HG03045 (cell line): ENCODE measurements around the gene PSTPIP1.

ENCODE experiments used
- ATAC-seq: cut with Tn5 transposase; IDR thresholded peaks from one replicate; pipeline ENCODE4 v1.9.1; 2021; ENCODE audit warnings: mild to moderate bottlenecking, moderate library complexity; ENCODE audit not compliant: unreplicated experiment

PSTPIP1 gene

DNA sequence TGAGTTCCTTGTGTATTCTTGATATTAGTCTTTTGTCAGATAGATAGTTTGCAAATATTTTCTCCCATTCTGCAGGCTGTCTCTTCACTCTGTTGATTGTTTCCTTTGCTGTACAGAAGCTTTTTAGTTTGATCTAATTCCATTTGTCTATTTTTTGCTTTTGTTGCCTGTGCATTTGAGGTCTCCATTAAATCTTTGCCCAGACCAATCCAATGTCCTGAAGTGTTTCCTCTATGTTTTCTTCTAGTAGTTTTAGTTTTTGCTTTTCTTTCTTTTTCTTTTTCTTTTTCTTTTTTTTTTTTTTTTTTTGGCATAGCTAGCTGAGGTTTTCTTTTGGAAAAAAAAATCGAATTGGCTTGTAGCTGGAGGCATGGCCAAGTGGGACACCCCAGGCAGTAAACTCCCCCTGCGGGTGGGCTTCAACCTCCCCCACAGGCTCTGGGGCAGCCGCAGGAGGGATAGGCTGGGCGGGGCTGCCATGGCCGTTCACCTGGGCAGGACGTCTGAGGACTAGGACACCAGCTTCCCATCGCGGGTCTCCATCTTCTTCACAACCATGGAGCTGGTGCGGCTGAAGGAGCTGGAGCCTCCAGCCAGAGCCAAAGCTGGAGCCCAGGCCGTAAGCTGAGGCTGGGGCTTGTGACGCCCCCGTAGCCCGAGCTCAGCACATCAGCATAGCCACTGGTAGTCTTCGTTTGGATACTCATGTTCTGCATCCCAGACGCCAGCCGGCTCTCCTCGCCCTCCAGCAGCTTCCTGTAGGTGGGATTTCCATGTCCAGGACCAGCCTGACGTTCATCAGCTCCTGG lies 16.2 kb upstream of the PSTPIP1 start:
- ATAC-seq, result no peak

DNA sequence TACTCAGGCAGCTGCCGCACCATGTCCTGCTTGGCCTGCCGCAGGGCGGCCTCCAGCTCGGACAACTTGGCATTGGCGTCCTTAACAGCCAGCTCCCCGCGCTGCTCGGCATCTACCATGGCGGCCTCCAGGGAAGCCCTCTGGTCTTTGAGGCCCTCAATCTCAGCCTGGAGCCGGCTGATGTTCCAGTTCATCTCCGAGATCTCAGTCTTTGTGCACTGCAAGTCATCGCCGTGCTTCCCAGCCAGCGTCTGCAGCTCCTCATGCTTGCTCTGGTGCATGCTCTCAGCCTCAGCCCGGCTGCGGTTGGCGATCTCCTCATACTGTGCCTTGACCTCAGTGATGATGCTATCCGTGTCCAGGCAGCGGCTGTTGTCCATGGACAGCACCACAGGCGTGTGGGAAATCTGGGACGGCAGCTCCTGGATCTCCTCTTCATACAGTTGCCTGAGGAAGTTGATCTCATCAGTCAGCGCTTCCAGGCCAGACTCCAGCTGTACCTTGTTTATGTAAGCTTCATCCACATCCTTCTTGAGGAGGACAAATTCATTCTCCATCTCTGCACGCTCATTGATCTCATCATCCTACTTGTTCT lies 15.5 kb upstream of the PSTPIP1 start:
- ATAC-seq, result no peak

DNA sequence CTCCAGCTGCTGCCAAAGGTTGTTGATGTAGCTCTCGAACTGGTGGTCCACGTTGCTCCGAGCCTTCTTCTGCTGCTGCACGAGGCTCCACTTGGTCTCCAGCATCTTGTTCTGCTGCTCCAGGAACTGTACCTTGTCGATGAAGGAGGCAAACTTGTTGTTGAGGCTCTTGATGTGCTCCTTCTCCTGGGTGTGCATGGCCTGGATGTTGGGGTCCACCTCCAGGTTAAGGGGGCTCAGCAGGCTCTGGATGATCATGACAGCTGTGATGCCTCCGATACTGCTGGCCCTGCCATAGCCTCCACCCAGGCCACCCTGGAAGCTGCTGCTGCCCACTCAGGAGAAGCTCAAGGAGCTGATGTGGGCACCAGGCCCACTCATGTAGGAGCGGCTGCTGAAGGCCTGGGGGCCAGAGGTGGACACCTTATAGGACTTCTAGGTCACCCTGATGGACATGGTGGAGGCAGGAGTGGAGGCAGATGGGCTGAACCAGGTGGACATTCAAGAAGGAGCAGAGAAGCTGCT lies 14.9 kb upstream of the PSTPIP1 start:
- no peak for ATAC-seq

DNA sequence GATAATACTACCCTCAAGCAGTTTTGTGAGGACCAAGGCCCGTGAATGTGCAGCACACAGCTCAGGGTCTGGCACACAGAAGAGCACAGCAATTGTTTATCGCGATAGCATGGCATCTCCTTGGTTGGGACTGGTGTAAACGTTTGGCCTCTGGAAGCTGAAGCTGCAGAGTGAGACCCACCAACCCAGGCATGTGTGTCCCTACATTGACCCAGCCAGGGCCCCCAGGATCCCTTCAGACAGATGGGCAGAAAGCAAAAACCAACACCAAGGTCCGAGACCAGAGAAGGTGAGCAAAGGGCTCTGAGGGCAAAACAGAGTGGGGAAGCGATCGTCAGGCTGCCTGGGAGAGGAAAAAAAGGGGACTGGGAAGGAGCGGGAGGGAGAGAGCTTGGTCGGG lies 12.6 kb upstream of the PSTPIP1 start:
- ATAC-seq, result no peak

DNA sequence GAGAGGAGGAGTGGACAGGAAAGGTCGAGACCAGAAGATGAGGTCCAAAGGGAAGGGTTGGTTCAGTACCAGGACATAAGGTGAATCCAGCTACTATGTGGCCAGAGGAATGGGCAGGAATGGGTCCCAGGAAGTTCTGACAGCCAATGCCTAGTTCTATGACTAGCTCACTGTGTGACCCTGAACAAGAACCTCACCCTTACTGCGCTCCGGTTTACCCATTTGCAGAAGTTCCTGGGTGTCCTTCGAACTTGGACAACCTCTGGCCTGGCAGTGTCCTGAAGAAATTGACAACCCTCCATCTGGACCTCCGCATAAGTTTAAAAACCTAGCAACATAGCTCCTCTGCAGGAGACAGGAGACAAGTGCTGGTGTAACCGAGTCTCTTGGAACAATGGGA lies 12.2 kb upstream of the PSTPIP1 start:
- no peak for ATAC-seq

DNA sequence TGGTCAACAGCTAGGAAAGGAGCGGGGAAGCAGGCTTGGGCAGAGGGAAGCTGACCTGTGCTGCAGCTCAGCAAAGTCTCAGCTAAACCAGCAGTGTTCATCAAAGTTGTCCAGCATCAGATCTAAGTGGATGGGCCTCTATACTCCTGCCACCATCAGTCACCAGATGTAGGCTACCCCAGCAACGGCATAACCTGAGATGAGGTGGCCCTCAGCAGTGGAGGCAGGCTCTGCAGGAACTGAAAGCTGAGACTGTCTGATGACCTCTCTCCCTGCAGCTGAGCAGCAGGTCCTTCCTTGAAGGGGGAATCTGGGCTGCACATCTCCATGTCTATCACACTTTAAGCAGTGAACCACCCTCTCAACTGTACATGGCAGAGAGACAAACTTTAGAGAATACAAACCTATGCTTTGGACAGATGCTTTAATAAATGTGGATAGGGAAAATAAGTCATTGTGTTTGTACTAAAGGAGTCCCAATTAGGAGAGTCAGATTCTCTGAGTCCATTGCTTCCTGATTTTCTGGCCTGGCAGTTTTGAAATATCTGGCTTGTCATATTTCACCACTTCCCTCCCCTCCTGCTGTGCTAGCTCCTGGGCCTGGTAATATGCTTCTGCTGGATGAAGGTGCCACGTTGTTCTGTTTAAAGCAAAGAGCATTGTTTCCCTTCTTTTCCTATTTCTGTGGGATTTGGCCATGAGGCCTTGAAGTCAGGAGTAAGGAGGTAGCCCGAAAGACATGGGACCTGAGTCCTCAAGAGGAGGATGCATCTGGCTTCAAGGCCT lies 11.1 kb upstream of the PSTPIP1 start:
- ATAC-seq, result no peak

DNA sequence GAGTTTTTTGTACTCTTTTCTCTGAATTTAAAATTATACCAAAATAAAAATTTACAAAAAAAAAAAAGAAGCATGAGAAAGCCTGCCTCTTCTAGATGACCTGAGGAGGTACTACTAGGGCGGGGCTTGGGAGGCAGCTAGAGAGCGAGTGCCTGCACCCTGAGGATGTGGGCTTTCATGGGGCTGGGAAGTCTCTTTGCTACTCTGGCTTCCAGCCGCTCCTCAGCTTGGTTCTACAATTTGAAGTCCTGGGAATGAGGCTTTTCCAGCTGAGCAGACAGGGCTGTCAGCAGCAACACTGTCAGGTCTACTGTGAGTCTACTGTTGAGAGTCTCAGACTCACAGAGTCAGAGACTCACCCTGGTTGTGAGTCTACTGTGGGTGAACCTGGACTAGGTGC lies 8.2 kb upstream of the PSTPIP1 start:
- no peak for ATAC-seq

DNA sequence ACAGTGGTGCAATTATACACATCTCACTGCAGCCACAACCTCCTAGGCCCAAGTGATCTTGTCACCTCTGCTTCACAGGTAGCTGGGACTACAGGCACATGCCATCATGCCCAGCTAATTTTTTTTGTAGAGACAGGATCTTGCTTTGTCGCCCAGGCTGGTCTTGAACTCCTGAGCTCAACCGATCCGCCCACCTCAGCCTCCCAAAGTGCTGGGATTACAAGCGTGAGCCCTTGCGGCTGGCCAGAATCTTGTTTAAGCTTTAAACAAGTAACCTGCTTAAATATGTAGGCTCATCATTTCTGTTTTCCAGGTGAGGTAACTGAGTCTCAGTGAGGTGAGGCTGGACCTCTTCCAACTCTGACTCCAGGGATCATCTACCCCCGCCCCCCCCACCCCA lies 7.7 kb upstream of the PSTPIP1 start:
- ATAC-seq, result no peak

DNA sequence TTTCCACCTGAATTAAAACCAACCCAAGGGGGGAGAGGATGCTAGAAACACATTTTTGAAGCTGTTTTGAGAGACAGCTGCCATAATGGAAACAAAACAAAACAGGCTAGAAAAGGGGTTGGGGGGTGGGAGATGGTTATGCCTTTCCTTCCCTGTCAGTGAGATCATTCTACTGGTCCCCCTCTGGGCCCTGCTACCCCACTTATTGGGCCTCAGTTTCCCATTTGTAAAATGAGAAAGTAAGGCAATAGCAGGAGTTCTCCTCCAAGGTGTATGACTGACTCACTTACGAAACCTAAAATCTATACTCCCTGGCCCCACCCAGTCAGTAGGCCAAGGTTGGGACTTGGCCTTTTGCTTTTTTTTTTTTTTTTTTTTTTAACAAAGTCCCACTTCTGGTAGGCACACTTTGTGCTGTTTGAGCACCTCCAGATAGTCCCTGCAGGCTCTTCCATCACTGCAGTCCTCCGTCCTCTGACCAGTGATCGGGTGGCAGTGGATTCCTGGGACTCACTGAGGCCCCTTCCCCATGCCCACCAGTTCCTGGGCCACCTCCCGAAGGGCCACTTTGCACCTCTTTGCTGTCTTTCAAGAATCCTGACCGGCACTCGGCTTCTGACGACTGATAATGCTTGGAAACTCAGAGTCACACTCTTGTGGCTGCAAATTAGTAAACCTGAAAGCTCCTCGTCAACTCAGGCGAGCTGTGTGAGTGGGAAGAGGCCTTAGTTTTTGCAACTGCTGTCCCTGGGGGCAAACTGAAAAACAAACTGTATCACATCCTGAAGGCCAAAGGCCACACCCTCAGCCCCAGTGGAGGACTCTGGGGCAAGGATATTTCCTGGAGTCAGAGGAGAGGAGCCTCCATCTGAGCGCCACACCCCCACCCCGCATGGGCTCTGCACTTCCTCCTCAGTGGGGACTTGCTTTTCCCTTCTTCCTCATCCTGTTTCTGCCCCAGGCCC lies 6.7 kb upstream of the PSTPIP1 start:
- ATAC-seq, result peak; percentile 64

DNA sequence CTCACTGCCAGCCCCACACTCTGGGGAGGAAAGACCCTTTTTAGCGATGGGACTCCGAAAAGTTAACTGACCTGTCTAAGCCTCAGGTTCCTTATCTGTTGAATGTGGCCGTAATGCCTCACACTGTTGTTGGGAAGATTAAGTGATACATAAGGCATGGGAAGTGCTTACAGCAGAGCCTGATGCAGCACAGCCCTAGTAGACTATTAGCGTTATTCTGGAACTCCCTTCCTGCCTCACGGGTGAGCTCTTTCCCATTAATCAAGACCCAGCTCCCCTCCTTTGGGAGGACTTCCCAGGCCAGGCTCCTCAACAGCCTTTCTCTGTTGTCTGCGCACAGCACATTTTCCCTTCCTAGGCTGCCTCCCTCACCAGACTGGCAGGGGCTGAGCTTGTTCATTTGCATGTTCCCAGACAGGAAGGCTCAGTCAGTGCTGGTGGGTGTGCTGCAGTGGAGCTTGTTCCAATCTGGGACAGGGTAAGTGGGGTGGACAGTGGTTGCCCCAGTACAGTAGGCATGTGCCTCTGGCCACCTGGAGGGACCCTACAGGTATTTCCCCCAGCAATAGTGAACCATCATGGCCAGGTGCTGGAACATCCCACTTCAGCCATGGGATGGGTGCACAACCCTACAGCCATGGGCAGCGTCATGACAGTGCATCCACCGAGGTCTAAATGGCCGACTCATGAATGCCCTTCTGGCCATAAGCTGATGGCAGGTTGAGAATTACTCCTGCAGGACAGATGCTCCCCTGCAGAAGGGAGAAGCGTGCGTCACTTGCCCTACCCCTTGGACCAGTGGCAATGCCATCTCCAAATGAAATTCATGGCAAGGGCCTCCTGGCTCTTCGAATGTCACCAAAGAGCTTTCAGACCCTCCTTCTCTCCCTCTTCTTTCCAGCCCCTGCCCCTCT lies 5.8 kb upstream of the PSTPIP1 start:
- ATAC-seq, result no peak

DNA sequence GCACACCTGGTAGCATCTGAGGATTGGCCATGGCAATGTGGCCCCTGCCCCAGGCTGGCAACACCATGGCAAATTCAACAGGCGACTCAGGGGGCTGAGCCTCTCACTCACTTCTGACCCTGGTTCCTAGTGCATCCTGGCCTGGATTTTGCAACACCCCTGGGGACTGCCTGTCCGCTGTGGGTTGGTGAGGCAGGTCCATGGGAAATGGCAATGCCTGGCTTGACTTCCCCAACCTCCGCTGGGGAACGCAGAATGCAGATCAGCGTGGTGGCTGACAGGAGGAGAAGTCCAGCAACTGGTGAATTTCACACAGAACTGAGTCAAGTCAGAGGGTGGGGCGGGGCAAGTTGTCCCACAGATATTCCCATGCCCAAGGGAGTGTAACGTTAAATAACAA lies 3.9 kb upstream of the PSTPIP1 start:
- no peak for ATAC-seq

DNA sequence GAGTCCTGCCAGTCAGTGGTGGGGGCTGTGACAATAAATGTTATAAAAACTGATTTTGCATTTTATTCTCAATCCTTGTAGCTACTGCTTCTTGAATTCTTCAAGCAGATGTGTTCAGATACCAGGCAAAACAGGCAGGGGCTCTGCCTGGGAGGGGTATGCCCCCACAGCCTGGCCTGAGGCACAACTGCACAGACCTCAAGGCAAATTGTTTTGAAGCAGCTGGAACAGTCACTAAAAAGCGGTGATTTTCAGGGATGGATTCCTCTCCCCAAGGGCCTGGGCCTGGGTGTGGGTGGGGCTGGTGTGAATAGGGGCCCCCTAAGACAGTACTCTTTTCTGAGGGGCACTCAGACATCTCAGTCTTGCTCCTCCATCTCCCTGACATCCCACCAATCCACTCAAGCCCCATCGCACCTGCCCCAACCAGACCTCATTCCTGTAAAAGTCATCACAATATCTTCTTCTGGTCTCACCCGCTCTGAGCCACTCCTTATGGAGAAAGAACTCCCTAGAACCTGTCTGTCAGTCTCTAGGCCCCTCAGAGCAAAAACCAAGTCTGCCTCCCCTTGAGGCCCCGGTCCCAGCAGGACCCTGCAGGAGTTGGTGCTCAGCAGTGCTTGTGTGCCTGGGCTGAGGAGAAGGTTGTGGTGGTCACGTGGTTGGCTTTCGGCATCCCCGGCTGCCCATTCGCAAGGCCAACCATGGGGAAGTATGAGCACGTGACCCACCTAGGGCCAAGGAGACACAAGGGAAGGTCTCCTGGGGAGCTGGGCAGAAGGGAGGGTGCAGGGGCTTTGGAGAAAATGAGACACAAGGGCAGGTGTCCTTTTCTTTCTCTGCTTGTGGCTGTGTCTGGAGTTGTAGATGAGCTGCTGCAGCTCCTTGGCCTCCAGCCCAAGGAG lies 2.9 kb upstream of the PSTPIP1 start:
- ATAC-seq, result no peak

DNA sequence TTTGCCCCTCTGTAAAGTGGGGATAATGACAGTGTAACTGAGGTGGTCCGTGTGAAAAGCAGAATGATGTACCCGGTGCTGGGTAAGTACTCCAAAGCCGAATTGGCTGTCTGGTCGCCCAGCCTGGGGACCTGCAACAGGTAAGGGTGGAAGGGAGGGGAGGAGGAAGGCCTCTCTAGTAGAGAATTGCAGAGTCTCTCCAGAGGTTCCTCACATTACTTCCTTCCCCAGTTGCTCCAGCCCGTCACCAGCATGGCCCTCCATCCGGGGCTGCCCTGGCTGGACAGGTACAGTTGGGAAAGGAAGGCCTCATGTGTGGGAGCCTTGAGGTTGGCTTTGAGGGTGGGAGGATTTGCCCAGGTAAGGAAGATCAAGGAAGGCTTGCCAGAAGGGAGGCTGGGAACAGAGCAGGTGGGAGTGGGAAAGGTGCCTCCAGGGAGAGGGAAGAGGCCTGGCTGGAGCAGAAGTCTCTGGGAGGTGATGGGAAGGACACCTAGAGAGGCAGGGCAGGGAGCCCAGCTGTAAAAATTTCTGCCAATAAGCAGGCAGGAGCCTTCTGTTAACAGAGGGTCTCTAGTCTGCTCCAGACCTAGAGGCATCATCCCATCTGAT lies 1.7 kb upstream of the PSTPIP1 start:
- no peak for ATAC-seq

DNA sequence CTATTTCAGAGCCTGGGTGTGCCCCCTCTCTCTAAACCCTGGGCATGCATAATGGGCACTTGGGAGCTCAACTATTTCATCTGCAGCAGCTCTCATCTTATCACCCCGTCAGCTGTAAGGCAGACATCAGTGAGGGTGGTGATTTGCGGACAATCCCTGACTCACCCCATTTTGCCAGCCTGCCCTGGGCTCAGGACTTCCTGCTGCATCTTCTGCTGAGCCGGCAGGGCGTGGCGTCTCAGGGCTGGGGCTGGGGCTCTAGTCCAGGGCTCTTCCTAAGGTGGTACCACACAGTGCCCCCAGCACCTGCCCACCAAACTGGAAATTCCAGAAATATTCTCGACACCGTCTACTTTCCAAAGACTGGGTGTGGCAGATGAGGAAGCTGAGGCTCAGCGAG lies 925 bp upstream of the PSTPIP1 start:
- ATAC-seq, result no peak

DNA sequence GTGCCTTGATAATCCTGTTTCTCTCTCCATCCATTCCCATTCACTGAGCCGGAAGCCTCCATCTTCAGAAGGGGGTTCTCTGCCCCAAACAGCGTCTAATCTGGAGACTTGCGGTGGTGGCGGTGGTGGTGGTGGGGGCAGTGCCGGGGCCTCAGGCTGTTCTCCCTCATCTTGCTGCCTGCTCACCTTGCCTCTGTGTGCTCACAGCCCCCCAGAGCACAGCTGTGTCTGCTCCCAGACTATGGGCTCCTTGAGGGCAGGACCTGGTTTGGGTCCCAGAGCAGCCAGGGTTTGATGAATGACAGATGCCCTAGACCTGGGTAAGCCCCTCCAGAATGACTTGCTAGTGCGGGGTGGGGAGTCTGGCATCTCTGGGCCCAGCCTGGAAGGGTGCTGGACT lies 430 bp upstream of the PSTPIP1 start:
- ATAC-seq, result no peak

DNA sequence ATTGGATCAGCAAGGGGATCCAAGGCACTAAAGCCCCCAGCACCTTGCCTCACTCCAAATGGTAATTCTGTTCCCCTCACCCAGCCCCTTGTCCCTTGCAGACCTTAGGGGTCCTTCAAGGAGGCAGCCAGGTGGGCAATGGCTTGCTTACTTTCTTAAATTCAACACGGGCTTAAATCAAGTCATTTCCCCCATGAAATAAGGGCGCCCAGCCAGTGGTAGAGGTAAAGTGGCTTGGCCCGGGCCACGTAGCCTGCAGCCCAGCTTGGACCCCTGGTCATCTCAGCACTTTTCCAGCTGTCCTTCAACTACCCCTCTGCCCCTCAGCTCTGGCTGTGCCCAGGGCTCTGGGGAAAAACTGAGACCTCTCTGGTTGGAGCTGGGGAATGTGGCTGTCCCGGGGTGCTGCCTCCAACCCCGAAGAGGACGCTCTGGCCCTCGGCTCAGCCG lies 1.2 kb downstream of the PSTPIP1 start:
- ATAC-seq, result no peak

DNA sequence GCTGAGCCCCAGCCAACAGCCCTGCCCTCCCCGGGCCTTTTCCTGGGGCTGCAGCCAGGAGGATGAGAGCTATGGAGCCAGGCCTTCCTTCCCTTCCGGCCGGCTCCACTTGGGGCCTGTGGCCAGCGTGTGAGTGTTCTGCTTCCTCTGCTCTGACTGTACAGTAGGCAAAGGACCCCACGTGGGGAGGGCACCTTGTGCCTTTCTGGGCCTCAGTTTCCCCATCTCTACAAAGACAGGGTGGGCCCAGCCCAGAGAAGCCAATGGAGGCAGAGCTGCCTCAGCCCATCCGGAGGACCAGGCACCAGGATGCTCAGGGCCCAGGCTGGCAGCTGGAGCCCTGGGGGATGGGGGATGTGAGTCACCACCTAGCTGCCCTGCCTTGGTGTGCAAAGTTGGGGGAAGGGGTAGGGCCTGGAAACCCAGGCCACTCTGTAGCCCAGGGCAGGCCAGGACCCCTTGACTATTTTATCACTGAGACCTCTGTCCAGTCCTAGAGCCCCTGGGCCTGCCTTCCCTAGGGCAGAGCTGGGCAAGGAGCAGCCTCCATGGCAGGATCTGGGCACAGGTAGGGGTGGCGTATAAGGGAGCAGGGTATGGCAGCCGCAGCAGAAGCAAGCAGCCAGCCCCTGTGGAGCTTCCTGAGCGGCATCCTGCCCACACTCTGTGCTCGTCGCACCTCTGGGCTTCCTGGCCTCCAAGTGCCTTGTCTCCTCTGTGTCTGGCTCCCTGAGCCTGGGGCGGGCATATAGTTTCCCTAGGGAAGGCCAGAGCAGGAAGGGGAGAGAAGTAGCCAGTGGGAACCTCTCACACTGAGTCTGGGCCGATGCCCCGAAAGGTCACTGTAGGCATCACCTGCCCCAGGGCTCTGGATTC lies 1.8 kb downstream of the PSTPIP1 start:
- ATAC-seq, result no peak
